Neural cell (in vitro differentiated cells): Measurements from ENCODE around the gene TBC1D8. TPM values are rescaled to one million over a fixed set of nuclear protein-coding genes. Genes with fewer than 3 reads are reported as not detected.

ENCODE experiments used
- H2AFZ ChIP-seq: fragments of 200-600, 300-800 bp; sonication (generic), shearing (Covaris generic); 2 replicates; pipeline ENCODE4 v1.6.0; 2014; ENCODE audit warnings: low read depth, mild to moderate bottlenecking, antibody characterized with exemption, low read length, moderate library complexity
- H3F3A ChIP-seq: fragments of 200-600 bp; shearing (Covaris generic); 2 replicates; pipeline ENCODE4 v1.6.1; 2016; ENCODE audit warnings: mild to moderate bottlenecking, moderate library complexity, mixed read lengths, antibody characterized with exemption, low read length; ENCODE audit not compliant: insufficient read depth, poor library complexity, severe bottlenecking
- H3K27ac ChIP-seq: fragments of 200-600, 300-800 bp; sonication (generic), shearing (Covaris generic); 2 replicates; pipeline ENCODE4 v1.5.1; 2014; ENCODE audit warnings: mild to moderate bottlenecking, low read length, moderate library complexity
- H3K27me3 ChIP-seq: fragments of 300-800, 200-600 bp; sonication (generic), shearing (Covaris generic); 2 replicates; pipeline ENCODE4 v1.6.0; 2014; ENCODE audit warnings: mild to moderate bottlenecking, low read depth, low read length, moderate library complexity; ENCODE audit not compliant: insufficient read depth
- H3K36me3 ChIP-seq: fragments of 300-800, 200-600 bp; sonication (generic), shearing (Covaris generic); 2 replicates; pipeline ENCODE4 v1.5.1; 2014; ENCODE audit warnings: mild to moderate bottlenecking, antibody characterized with exemption, low read length, moderate library complexity; ENCODE audit not compliant: insufficient read depth
- H3K4me2 ChIP-seq: fragments of 300-800, 200-600 bp; sonication (generic), shearing (Covaris generic); 2 replicates; pipeline ENCODE4 v1.6.0; 2014; ENCODE audit warnings: mild to moderate bottlenecking, low read length
- H3K4me3 ChIP-seq: fragments of 300-800, 200-600 bp; sonication (generic), shearing (Covaris generic); 2 replicates; pipeline ENCODE4 v1.5.1; 2014; ENCODE audit warnings: mild to moderate bottlenecking, low read length, moderate library complexity
- H3K79me2 ChIP-seq: fragments of 200-600 bp; shearing (Covaris generic); replicated peaks from 2 replicates; pipeline ENCODE4 v1.6.0; 2014; ENCODE audit warnings: mild to moderate bottlenecking, low read length, moderate library complexity; ENCODE audit not compliant: insufficient read depth
- H3K9ac ChIP-seq: fragments of 300-800, 200-600 bp; sonication (generic), shearing (Covaris generic); 2 replicates; pipeline ENCODE4 v1.6.1; 2016; ENCODE audit warnings: mild to moderate bottlenecking, low read length, mixed read lengths
- H3K9me2 ChIP-seq: fragments of 200-600 bp; shearing (Covaris generic); 2 replicates; pipeline ENCODE4 v1.6.1; 2016; ENCODE audit warnings: mild to moderate bottlenecking, low read length, mixed read lengths; ENCODE audit not compliant: insufficient read depth
- H3K9me3 ChIP-seq: fragments of 200-600, 300-800 bp; sonication (generic), shearing (Covaris generic); 2 replicates; pipeline ENCODE4 v1.6.1; 2016; ENCODE audit warnings: mild to moderate bottlenecking, mixed run types, low read length, moderate library complexity, mixed read lengths
- H4K20me1 ChIP-seq: fragments of 200-600 bp; shearing (Covaris generic); 2 replicates; pipeline ENCODE4 v1.6.1; 2016; ENCODE audit warnings: mild to moderate bottlenecking, mixed run types; ENCODE audit not compliant: insufficient read depth
- EP300 ChIP-seq: fragments of 450-650 bp; conservative IDR thresholded peaks from 2 replicates; pipeline ENCODE4 v1.6.1; 2014; ENCODE audit warnings: antibody characterized with exemption, mild to moderate bottlenecking, moderate library complexity; ENCODE audit not compliant: poor library complexity, severe bottlenecking
- EZH2 ChIP-seq: fragments of 200-600, 300-800 bp; shearing (Covaris generic), sonication (generic); IDR thresholded peaks from 2 replicates; pipeline ENCODE4 v1.6.1; 2014; ENCODE audit warnings: antibody characterized with exemption, low read length, borderline replicate concordance, mild to moderate bottlenecking; ENCODE audit not compliant: insufficient read depth, poor library complexity, severe bottlenecking
- MXI1 ChIP-seq: fragments of 450-650 bp; conservative IDR thresholded peaks from 2 replicates; pipeline ENCODE4 v1.6.1; 2014; ENCODE audit warnings: antibody characterized with exemption, mild to moderate bottlenecking; ENCODE audit not compliant: poor library complexity, severe bottlenecking
- POLR2AphosphoS5 ChIP-seq: IDR thresholded peaks from 2 replicates; pipeline ENCODE4 v1.6.1; 2012
- RAD21 ChIP-seq: fragments of 450-650 bp; conservative IDR thresholded peaks from 2 replicates; pipeline ENCODE4 v1.6.1; 2014; ENCODE audit warnings: antibody characterized with exemption, mild to moderate bottlenecking, moderate library complexity
- SMC3 ChIP-seq: fragments of 450-650 bp; conservative IDR thresholded peaks from 2 replicates; pipeline ENCODE4 v1.6.1; 2014; ENCODE audit warnings: antibody characterized with exemption, mild to moderate bottlenecking, moderate library complexity; ENCODE audit not compliant: poor library complexity
- TAF1 ChIP-seq: IDR thresholded peaks from 2 replicates; pipeline ENCODE4 v1.6.1; 2012; ENCODE audit warnings: low read depth
- polyA plus RNA-seq: library from polyadenylated mRNA; depleted of rRNA; stranded (reverse); fragments of >200 nt; gene quantifications from 2 replicates; pipeline ENCODE4 v1.2.3, GENCODE V29; 2014
- TF ChIP-seq, protein P1 (sequence below): IDR thresholded peaks from 2 replicates; pipeline ENCODE4 v1.6.1; 2012; ENCODE audit warnings: borderline replicate concordance
- TF ChIP-seq, protein P2 (sequence below): fragments of 450-650 bp; IDR thresholded peaks from 2 replicates; pipeline ENCODE4 v1.5.1; 2014; ENCODE audit warnings: antibody characterized with exemption, mild to moderate bottlenecking, moderate library complexity; ENCODE audit not compliant: poor library complexity, severe bottlenecking

TBC1D8 gene
- polyA plus RNA-seq, 1 donor from 2014 or later: 5.3 TPM

DNA sequence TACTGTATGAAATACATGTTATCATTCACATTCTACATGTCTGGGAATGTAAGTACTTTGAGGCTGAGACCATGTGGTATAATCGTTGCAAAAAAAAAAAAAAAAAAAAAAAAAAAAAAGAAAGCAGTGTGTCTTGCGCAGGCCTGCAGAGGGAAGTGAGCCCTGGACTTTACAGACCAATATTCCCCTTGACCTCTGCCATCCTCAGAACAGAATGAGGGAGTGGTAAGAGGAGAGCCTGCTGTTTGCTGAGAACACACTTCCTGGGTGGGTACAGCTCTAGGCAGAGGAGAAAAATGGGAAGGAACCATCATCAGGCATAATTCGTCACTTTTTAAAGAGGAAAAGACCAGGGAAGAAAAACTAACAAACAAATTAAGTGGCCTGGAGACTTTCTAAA, 28.8 kb upstream of the TBC1D8 start:
- H3K79me2 ChIP-seq: no peaks in the 10 kb centered on the region
- H3K4me3 ChIP-seq: no peak overlapping the region
- no peak overlapping the region for H3K4me2 ChIP-seq
- H4K20me1 ChIP-seq: no peaks in the 10 kb centered on the region
- H3F3A ChIP-seq: no peaks in the 10 kb centered on the region
- no peak overlapping the region for H2AFZ ChIP-seq
- no peak overlapping the region for H3K9ac ChIP-seq
- no peak overlapping the region for H3K27ac ChIP-seq
- no peaks in the 10 kb centered on the region for H3K36me3 ChIP-seq
- no peaks in the 10 kb centered on the region for H3K9me2 ChIP-seq
- TF ChIP-seq EZH2 (no peak), RAD21 (no peak), EP300 (no peak), TAF1 (no peak), POLR2AphosphoS5 (no peak), MXI1 (no peak), SMC3 (no peak)
- TF ChIP-seq, protein P1, sequence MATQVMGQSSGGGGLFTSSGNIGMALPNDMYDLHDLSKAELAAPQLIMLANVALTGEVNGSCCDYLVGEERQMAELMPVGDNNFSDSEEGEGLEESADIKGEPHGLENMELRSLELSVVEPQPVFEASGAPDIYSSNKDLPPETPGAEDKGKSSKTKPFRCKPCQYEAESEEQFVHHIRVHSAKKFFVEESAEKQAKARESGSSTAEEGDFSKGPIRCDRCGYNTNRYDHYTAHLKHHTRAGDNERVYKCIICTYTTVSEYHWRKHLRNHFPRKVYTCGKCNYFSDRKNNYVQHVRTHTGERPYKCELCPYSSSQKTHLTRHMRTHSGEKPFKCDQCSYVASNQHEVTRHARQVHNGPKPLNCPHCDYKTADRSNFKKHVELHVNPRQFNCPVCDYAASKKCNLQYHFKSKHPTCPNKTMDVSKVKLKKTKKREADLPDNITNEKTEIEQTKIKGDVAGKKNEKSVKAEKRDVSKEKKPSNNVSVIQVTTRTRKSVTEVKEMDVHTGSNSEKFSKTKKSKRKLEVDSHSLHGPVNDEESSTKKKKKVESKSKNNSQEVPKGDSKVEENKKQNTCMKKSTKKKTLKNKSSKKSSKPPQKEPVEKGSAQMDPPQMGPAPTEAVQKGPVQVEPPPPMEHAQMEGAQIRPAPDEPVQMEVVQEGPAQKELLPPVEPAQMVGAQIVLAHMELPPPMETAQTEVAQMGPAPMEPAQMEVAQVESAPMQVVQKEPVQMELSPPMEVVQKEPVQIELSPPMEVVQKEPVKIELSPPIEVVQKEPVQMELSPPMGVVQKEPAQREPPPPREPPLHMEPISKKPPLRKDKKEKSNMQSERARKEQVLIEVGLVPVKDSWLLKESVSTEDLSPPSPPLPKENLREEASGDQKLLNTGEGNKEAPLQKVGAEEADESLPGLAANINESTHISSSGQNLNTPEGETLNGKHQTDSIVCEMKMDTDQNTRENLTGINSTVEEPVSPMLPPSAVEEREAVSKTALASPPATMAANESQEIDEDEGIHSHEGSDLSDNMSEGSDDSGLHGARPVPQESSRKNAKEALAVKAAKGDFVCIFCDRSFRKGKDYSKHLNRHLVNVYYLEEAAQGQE: no peak
- TF ChIP-seq, protein P2, sequence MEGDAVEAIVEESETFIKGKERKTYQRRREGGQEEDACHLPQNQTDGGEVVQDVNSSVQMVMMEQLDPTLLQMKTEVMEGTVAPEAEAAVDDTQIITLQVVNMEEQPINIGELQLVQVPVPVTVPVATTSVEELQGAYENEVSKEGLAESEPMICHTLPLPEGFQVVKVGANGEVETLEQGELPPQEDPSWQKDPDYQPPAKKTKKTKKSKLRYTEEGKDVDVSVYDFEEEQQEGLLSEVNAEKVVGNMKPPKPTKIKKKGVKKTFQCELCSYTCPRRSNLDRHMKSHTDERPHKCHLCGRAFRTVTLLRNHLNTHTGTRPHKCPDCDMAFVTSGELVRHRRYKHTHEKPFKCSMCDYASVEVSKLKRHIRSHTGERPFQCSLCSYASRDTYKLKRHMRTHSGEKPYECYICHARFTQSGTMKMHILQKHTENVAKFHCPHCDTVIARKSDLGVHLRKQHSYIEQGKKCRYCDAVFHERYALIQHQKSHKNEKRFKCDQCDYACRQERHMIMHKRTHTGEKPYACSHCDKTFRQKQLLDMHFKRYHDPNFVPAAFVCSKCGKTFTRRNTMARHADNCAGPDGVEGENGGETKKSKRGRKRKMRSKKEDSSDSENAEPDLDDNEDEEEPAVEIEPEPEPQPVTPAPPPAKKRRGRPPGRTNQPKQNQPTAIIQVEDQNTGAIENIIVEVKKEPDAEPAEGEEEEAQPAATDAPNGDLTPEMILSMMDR: no peak
- H3K27me3 ChIP-seq: no peaks in the 10 kb centered on the region
- H3K9me3 ChIP-seq: no peaks in the 10 kb centered on the region

DNA sequence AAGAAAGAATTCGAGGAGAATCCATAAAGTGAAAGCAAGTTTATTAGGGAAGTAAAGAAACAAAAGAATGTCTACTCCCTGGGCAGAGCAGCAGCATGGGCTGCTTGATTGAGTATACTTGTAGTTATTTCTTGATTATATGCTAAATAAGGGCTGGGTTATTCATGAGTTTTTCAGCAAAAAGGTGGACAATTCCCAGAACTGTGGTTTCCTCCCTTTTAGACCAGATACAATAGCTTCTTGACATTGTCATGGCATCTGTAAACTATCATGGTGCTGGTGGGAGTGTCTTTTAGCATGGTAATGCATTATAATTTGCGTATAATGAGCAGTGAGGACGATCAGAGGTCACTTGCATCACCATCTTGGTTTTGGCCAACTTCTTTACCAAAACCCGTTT, 25.6 kb upstream of the TBC1D8 start:
- Histone ChIP-seq H3K79me2 (no peaks in the 10 kb centered on the region), H3K27ac (no peak overlapping the region), H3K9me3 (no peaks in the 10 kb centered on the region), H3K4me2 (no peak overlapping the region), H2AFZ (no peak overlapping the region), H3K27me3 (no peaks in the 10 kb centered on the region), H3K4me3 (no peak overlapping the region), H3K36me3 (no peaks in the 10 kb centered on the region), H3F3A (no peaks in the 10 kb centered on the region), H3K9me2 (no peaks in the 10 kb centered on the region), H3K9ac (no peak overlapping the region), H4K20me1 (no peaks in the 10 kb centered on the region)
- TF ChIP-seq EP300: no peak
- no peak for TF ChIP-seq POLR2AphosphoS5
- TF ChIP-seq, protein P2: no peak
- TF ChIP-seq EZH2: no peak
- TF ChIP-seq, protein P1: no peak
- TF ChIP-seq TAF1: no peak
- TF ChIP-seq RAD21: no peak
- TF ChIP-seq SMC3: no peak
- no peak for TF ChIP-seq MXI1
